Measurements from ENCODE around the gene ZDHHC3.

Gene ZDHHC3

DNA sequence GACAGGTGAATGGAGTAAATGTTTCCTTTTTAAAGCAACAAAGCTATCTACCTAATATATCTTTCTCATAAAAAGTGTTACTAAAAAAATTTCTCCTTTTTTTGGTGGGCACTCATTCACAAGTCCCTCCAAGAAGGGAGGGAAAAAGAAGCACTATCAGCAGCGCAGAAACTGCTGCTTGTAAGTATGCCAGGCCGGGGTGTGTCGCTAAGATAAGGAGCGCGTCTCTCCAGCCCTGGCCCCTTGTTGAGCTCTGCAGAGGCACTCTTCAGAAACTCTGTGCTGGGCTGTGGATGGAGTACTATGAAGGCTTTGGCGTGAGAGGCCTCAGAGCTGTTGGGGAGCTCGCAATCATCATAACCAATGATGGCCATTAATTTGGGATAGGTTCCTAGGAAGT lies 49.1 kb downstream of the ZDHHC3 start:
- no peak for DNase-seq (ENCODE audit: low read depth)

DNA sequence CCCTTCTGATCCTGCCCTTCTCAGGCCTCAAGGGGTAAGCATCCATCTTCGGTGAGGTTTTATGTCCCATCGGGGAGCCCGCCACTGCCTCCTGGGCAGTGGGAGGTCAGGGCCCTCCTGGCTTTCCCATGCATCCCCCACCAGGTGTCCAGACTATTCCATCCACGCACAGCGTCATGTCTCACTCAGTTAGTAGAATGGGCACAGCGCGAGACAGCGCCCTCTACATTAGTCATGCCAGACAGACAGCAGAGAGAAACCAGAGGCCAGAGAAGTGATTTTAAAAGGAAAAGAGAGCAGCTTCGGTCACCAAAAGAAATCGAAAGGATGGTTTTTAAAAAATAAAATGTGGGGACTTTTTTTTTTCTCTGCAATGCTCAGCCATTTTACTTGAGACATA lies 49.8 kb downstream of the ZDHHC3 start:
- DNase-seq (ENCODE audit: low read depth) = no peak

DNA sequence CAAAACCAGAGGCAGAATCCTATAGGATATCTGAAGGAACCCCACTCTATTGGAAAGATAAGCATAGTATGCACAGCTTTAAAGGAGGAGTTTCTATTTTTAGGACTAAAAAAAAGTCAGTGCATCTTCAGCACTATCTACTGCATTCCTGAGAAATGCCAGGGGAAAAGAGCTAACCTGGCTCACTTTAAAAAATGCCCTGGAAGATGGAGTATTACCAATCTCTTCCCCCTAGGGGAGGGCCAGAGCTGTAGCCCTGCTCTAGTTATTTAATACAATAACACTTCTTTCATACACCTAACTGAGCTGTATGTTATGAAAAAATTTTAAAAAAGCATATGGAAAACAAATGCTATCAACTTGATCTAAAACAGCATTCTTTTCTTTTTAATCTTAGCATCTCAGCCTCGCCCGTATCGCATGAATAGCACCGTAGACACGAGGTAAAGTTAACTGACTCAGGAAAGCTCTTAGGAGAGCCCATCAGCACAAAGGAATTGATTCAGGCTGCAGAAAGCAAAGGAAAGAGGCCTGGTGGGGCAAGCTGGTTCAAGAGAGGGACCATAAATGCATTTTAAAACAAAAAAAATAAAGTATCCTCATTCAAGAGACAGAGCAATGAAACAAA lies 51.4 kb downstream of the ZDHHC3 start:
- no peak for DNase-seq (ENCODE audit: low read depth)

DNA sequence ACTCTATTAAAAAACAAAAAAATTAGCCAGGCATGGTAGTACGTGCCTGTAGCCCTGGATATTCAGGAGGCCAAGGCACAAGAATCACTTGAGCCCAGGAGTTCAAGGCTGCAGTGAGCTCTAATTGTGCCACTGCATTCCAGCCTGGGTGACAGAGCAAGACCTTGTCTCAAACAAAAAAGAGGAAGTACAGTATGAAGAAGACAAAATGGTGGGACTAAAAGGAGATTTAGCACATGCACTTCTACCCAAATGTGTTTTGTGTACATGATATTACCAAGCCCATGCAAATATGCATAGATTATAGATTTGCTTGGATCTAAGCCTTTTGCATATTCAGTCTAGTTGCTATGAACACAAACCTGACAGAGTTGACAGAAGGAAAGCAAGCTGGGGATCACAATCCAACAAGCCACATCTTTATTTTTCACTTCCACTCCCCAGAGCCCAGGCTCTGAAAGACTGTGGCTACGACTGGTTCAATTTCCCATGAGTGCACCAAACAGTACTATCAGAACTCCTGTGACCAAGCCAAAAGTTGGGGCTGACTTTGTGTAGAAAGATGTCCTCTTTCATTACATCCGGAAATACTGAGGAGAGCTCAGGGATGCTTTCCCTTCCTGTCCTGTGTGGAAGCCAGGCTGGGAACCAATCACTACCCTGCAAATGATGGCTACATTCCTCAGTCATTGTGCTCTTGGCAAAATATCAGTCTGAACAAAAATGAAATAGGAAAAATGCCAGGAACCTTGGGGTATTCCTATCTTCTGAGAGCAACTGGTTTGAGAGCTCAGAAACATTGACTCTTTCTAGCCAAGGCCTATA lies 52.1 kb downstream of the ZDHHC3 start:
- DNase-seq (ENCODE audit: low read depth) = no peak

- DNase-seq (ENCODE audit: low read depth) = no peak
Measured at GRCh38 chr3:44920081-44920480, 55.9 kb downstream of the ZDHHC3 start.

DNA sequence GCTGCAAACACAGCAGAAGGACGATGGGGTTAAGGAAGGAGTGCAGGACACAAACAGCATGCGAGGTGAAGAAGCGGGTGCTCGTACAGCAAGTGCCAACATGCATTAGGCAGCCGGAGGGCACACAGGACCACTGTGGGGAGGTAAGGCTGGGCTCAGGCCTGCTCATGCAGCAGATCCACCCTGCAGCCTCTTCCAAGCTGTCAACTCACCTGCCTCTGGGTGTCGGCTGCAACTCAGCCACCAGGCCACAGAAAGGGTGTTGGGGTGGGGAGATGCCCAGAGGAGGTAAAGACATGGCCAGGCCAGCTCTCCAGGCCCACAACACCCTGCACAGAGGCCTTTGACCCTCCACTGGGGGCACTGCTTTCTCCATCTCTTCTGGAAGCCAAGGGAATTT lies 57.4 kb downstream of the ZDHHC3 start:
- no peak for DNase-seq (ENCODE audit: low read depth)

DNA sequence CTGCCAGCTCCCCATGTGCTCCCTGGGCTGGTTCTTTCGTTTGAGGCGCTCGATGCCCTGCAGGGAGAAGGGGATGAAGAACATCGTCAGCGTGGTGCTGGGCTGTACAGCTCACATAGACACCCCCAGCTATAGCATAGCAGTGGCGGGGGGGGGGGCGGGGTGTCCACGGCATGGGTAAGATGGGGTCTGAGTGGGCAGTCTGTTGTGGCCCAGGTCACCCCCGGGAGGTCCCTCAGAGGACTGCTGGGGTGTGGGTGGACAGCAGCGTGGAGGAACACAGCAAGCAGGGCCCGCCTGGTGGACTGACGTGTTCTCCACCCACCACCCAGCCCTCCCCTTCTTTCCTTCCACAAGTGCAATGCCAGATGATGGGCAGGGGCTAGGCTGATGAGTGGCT lies 57.9 kb downstream of the ZDHHC3 start:
- DNase-seq (ENCODE audit: low read depth) = no peak

DNA sequence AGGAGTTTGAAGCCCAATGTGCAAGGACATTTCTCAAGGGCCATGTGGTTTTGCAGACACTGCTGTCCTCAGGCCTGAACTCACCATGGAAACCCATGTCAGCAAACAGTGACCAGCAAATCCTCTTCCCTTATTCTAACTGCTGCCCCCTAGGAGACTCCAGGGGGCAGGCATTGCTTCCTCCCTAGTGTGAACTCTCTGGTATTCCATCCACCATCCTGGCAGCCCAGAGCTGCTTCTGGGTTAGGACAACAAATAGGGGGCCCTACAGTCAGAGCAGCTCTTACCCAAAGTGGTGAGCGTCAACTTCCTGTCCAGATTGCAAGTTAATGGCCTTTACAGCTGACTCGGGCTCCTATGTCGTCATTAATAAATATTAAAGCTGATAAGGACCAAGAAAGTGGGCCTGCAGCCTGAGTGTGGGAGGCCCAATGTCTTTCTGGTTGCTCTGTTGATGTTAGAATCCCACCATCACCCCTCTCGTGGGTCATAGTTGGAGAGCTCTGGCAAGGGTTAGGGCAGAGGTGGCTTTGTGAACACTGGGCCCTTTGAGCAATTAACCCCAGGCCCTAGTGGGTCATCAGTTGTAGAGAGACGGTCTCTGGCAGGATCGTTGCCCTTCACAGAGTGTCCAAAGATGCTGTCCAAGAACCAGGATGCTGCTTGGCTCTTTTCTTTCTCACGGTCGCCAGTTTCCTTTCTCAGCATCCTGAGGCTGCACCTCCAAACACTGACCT lies 60.1 kb downstream of the ZDHHC3 start:
- no peak for DNase-seq (ENCODE audit: low read depth)

GRCh38 chr3:44914936-44915335 lies 61.0 kb downstream of the ZDHHC3 start:
- no peak for DNase-seq (ENCODE audit: low read depth)

DNA sequence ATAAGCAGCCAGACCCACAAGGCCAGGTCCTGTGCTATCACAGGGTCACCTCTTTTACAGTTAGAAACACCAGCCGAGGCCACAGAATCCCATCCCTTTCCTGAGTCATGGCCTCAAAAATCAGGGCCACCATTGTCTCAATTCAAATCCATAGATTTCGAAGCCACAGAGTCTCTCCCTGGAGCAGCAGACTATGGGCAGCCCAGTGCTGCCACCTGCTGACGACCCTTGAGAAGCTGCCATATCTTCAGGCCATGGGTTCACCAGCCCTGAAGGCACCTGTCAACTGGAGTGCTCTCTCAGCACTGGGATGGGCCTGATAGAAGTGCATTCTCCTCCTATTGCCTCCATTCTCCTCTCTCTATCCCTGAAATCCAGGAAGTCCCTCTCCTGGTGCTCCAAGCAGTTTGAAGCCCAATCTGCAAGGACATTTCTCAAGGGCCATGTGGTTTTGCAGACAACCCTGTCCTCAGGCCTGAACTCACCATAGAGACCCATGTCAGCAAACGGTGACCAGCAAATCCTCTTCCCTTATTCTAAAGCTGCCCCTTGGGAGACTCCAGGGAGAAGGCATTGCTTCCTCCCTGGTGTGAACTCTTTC lies 62.0 kb downstream of the ZDHHC3 start:
- peak; percentile 41 for DNase-seq (ENCODE audit: low read depth)

DNA sequence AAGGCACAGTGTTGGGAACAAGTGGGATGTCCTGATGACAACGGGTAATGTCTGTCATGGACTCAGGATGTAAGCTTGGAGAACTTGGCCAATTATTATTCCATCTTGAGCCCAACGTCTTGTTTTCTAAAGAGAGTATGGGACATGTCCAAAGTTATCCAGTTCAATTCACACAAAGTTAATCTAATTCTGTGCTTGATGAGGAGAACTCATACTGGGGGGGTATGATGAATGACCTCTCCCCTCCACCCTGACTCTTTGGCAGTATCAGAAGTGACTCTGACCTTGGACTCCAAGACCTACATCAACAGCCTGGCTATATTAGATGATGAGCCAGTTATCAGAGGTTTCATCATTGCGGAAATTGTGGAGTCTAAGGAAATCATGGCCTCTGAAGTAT lies 65.3 kb downstream of the ZDHHC3 start:
- DNase-seq (ENCODE audit: low read depth) = no peak

GRCh38 chr3:44909063-44909462 lies 66.9 kb downstream of the ZDHHC3 start:
- no peak for DNase-seq (ENCODE audit: low read depth)

GRCh38 chr3:44907612-44908011 lies 68.4 kb downstream of the ZDHHC3 start:
- DNase-seq (ENCODE audit: low read depth) = no peak

DNA sequence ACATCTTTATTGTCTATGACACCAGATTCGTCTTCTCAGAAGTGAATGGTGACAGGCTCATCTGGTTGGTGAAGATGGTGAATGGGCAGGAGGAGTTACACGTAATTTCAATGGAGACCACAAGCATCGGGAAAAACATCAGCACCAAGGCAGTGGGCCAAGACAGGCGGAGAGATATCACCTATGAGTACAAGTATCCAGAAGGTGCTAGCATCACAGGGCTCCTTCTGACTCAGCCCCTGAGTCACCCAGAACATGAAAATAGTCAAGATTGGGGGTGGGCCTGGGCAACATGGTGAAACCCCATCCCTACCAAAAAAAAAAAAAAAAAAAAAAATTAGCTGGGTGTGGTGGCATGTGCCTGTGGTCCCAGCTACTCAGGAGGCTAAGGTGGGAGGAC lies 69.0 kb downstream of the ZDHHC3 start:
- no peak for DNase-seq (ENCODE audit: low read depth)

DNA sequence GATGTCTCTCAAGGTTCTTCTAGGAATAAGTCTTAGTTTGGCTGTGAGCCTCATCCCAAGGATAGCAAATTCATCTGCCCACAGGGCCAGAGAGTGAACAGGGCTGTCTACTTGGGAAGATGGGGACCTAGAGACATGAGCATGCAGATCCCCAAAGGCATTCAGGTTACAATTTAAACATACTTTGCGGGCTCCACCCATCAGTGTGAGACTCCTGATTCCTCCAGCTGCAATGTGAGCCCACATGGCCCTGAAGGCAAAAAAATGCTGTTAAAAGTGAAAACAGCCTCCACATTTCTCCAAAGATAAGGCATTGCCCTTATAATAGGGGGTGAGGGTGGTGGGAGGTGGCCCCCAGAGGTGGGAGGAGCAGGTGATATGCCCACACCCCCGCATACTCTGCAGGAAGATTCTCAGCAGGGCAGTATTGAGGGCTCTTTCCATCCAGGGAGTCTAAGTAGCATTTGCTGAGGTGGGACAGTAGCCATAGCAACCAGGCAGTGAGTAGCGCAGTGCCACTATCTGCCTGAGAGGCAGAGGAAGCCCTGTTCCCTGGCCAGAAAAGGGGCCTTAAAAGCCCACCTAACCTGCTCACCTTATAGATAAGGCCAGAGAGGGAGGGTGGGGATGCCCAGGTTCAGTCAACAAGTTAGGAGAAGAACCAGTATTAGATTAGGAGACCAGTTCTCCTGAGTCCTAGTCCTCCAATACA lies 70.4 kb downstream of the ZDHHC3 start:
- DNase-seq (ENCODE audit: low read depth) = no peak

GRCh38 chr3:44903751-44904150 lies 72.2 kb downstream of the ZDHHC3 start:
- DNase-seq (ENCODE audit: low read depth) = no peak

GRCh38 chr3:44903314-44903713 lies 72.7 kb downstream of the ZDHHC3 start:
- no peak for DNase-seq (ENCODE audit: low read depth)

GRCh38 chr3:44902628-44903027 lies 73.3 kb downstream of the ZDHHC3 start:
- no peak for DNase-seq (ENCODE audit: low read depth)

- no peak for DNase-seq (ENCODE audit: low read depth)
Measured at GRCh38 chr3:44899683-44900367, 76.1 kb downstream of the ZDHHC3 start.

DNA sequence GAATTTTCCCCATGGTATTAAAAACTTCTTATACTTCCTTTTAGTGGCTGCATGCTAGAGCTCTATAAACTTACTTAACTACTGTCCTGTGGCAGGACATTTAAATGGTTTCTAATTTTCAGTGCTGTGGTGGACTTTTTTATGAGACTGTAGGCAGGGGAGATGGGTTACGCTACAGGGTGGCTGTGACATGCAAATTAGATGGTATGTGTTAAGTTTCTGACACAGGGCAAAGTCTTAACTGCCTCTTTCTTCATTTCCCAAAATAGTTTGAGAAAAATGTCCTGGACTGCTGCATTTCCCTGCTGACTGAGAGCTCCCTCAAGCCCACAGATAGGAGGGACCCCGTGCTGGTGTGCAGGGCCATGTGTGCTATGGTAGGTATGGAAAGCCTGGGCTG lies 79.5 kb downstream of the ZDHHC3 start:
- no peak for DNase-seq (ENCODE audit: low read depth)

- no peak for DNase-seq (ENCODE audit: low read depth)
Measured at GRCh38 chr3:44894485-44894884, 81.5 kb downstream of the ZDHHC3 start.
